Dedifferentiated amniotic fluid mesenchymal stem cell (primary cell): ENCODE results near the gene PRAME.
"Not testable (repeated sequence)": the region's sequence is repeated elsewhere in the genome, so short reads cannot be mapped to it uniquely, and the experiment has no call there.

Experiments used
- DNase-seq: peaks from one replicate; pipeline ENCODE4 v3.0.0-alpha.2; 2016; ENCODE audit errors: extremely low spot score

Gene PRAME

DNA sequence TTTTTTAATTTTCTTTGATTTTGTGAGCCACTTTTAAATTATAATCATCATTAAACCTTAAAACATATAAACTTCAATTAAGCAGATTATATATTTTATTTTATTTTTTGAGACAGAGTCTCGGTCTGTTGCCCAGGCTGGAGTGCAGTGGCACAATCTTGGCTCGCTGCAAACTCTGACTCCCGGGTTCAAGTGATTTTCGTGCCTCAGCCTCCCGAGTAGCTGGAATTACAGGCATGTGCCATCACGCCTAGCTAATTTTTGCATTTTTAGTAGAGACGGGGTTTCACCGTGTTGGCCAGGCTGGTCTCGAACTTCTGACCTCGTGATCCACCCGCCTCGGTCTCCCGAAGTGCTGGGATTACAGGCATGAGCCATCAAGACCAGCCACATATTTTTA, 22.5 kb upstream of the PRAME start:
- not testable (repeated sequence) for DNase-seq

DNA sequence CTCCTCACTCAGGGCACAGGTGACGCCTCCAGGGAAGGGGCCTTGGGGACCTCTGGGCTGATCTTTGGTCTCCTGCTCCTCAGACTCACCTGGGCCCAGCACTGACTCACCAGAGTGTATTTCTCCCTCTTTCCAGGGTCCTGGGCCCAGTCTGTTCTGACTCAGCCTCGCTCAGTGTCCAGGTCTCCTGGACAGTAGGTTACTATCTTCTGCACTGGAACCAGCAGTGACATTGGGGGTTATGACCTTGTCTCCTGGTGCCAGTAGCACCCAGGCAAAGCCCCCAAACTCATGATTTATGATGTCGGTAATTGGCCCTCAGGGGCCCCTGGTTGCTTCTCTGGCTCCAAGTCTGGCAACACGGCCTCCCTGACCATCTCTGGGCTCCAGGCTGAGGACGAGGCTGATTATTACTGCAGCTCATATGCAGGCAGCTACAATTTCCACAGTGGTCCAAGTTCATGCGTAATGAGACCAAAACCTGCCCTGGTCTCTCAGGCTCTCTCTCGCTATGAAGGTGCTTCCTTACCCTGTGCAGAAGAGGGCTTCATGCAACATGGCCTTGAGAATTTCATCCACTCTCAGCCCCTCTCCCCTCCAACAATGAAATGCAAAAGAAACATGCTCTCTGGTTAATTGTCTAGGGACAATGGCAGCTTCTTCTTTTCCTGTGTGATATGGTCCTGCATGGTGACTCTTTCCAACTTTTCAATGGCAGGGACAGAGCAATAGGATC, 21.0 kb upstream of the PRAME start:
- DNase-seq, result no peak

DNA sequence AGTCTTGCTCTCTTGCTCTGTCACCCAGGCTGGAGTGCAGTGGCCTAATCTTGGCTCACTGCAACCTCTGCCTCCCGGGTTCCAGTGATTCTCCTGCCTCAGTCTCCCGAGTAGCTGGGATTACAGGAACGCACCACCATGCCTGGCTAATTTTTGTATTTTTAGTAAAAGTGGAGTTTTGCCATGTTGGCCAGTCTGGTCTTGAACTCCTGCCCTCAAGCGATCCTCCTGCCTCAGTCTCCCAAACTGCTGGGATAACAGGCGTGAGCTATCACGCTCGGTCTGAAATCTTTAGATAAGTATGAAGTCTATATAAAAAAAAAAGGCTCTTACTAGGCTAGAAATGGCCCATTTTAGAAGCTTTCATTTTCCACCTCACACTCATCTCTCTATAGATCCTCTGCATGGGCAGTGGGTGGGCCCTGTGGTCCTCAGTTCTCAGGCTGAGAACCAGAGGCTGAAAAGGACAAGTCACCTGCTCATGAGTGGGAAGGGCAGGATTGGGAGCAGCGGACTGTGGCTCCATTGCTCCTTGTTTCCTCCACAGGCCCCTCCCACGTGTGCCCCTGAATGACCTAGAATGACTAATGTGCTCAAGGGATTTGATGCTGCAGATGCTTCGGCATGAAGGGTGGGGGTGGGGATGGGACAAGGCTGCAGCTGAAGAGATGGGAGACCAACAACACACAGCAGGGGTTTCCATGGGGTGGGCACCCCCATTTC, 19.8 kb upstream of the PRAME start:
- no peak for DNase-seq

DNA sequence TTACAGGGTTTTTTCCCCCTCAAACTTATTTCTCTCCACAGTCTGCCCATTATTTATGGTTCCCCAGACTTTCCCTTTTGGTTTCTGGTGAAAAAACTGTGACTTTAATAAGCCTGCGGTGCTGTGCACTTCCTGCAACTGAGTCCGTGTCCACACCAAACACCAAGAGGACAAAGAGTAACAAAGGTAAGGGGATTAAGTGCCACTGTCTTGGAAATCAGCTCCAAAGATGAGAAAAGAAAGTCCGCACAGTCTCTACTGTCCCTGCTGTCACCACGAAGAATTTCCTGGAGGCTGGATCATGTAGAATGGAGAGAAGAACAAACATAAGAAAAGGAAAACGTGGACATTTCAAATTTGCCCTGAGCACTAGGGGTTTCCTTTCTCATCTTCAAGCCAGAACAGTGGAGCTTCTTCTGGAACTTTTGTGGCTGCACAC, 17.9 kb upstream of the PRAME start:
- no peak for DNase-seq

DNA sequence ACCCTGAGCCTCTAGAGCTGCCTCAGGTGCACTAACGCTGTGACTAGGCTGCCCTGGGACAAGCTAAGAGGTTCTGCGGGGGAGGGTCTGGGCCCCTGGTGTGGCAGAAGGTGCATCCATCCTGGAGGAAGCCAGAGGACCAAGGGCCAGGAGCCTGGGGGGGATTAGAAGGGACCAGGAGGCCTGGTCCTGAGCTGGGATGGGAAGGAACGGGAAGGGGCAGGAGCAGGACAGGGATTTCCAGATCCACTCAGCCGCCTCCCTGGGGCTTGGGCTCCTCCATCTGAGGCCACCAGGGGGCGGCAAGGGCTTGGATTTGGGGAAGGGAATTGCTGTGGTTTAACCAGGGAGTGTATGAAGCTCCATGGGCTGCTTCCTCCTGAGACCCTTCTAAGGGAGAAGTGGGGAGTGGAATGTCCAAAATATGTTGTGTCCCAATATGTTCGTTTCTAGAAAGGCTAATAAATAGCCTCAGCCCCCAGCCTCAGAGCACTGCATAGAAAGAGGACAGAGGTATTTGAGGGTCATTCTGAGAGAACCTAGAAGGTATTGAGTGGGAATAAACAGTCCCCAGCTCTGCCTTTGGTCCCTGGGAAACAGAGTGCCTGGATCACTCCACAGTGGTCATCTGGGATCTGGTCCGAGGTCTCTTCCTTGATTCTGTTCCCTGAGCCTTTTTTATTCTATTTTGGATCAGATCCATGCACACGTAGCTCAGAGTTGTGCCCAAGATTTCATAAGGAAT, 17.4 kb upstream of the PRAME start:
- DNase-seq, result no peak

DNA sequence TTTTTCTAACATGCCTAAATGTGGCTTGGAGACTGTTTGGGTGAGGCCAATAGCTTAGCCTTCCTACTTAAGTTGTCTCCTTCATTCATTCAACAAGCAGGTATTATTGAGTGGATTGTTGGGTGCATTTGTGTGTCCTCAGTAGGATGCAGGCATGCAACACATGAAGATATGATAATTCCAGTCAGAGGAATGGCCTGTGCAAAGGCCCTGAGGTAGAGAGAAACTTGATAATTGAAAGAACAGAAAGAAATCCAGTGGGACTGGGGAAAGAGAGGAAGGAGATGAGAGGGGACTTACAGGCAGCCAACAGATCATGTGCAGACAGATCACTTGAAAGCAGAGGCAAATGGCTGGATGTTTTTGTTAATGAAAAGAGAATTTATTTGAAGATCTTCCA, 15.3 kb upstream of the PRAME start:
- DNase-seq, result no peak

DNA sequence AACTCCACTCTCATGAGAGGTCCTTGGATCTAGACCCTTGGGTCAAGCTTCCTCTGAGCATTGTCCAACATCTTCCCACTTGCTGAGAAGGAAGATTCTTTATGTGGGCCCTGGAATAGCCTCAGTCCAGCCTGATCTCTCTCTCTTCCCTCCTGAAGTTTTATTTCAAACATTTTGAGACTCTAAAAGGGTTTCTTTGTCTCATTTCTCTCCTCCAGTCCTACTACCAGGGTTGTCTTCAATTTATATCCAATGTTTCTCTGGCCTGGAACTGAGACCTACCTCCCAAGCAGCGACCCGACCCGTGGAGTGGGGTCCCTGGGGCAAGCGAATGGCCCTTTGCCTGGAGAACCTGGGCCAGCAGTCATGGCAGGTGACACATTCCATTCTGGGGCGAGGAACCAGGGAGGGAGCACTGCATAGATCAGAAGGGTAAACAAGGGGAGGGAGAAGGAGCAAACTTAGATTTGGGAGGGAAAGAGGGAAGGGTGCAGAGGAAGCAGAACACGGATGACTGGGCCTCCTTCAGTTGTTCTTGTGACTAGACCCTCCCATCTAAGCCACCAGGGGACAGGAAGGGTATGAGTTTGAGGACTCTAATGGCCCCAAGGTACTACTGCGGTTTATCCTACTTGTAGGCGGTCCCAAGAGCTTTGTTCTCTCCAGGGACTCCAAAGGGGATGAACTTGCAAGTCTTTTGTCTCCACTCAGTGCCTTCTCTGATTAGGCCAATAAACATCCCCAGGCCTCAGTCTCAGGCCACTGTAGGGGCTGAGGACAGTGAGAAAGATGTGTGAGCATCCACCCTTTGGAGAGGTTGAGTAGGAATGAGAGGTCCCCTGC, 14.2 kb upstream of the PRAME start:
- no peak for DNase-seq

DNA sequence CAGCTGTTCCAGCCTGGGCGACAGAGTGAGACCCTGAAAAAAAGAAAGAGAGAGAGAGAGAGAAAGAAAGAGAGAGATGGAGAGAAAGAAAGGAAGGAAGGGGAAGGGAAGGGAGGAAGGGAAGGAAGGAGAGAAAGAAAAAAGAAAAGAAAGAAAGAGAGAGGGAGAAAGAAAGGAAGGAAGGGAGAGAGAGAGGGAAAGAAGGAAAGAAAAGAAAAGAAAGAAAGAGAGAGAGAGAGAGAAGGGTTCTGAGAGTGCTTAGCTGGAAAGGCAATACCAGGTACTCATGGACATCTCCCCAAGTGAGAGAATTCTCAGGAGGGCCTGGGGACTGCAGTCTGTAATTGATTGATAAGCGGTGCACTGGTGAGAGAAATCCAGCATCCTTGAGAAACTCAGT, 12.8 kb upstream of the PRAME start:
- DNase-seq, result no peak

DNA sequence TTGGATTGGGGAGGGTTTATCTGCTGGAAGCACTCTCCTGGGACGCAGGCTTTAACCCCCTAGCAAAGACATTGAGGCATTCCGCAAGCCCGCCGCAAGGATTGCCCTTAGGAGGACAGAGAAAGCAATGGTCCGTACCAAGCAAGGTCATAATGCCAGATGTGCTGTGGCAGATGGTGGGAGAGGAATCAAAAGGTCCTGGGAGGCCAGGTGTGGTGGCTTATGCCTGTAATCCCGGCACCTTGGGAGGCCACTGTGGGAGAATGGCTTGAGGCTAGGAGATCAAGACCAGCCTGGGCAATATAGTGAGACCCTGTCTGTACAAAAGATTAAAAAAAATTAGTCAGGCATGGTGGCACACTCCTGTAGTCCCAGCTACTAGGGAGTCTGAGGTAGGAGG, 12.4 kb upstream of the PRAME start:
- DNase-seq, result no peak

DNA sequence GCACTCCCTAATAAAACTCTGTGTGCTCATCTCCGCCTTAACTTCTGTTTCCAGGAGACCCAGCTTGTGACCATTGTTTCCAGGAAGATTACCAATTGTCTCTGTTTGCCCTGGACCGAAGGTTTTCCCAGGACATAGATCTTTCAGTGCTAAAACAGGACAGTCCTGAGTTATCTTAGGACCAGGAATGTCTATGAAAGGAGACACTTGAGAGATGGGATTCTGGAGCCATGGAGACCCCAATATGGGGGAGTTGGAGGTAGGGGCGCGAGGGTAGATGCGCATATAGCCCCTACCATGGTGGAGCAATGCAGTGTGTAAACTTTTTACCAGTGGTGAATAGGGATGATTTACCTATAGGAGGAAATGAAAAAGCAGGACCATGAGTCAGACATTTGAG, 10.2 kb upstream of the PRAME start:
- DNase-seq, result no peak

DNA sequence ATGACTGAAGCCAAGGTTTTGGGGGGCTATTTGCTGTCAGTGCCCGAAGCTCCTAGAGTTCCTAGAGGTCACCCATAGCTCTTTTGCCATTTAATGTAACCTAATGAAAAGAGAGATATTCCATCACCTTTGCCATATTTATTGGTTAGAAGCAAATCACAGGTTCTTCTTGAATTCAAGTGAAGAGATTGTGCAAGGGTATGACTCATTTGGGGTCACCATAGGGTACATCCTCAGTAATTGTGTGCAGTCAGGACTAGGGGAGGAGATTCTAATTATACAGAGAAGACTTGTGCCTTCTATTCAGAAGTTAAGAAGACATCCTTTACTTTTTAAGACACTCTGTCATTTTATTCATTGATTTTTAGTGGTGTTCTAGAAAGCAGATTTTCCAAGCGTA, 6.9 kb upstream of the PRAME start:
- DNase-seq, result no peak

DNA sequence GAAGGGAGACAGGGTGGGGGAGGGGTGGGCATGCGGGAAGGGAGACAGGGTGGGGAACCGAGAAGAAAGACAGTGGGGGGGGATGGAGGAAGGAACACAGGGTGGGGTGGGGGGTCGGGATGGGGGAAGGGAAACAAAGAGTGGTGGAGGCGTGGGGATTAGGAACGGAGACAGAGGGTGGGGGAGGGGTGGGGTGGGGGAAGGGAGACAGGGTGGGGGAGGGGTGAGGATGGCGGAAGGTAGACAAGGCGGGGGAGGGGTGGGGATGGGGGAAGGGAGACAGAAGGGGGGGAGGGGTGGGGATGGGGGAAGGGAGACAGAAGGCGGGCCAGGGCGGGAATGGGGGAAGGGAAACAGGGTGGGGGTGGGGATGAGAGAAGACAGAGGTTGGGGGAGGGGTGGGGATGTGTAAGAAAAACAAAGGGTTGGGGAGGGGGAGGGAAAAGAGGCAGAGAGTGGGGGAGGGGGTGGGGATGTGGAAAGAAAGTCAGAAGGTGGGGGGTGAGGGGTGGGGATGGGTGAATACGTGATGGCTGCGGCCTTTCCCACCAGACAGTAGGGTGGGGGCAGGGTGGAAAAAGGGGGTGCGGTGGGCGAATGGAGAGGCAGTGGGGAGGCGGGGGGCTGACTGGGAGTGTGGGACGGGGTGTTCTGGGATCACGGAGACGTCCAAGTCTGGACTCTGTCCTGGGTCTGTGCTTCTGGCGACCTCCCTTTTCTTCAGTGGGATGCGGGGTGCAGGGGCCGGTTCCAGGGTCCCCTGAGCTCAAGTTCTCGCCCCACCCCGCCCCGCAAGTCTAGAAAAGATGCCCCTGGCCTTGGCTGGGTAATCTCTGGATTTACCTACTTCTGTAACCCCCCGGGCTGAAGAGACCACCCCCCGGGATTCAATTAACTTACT, 744 bp downstream of the PRAME start:
- no peak for DNase-seq

DNA sequence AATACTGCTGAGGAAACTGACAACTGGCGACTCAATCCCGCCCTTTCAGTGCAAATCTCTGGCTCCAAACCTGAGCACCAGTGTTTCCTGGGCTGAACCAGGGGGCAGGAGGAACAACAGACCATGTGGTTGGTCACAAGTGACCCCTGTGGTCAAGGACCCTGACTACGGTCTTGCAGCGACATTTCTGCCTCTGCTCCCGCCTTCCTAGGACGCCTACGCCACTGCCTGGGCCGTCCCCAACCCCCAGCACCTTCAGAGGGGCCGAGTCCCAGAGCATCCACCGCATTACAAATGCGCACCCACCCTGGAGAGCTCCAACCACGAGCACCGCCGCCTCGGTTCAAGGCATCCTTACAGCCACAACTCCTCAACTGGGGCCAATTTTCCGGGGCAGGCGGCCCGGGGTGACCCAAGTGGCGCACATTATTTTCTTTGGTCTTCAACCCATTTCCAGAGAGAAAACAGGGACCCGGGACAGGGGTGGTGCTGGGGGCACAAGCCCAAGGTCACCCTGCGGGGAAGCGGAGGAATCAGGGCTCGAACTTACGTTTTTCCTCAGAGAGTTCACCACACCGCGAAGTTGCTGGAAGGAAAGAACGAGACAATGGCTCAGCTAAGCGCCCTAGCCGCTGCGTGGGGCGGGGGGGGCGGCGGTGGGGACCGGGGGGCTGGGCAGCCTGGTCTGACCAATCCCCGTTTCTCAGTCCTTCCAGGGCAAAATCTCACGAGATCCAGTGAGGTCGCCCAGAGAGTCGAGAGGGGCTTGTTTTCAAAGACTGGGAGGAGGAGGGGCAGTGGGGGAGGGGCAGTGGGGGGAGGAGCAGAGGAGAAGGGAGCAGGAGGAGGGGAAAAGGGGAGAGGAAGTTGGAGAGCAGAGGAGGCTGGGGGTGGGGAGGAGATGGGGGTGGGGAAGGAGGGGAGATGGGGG, 1.8 kb downstream of the PRAME start:
- DNase-seq, result no peak

DNA sequence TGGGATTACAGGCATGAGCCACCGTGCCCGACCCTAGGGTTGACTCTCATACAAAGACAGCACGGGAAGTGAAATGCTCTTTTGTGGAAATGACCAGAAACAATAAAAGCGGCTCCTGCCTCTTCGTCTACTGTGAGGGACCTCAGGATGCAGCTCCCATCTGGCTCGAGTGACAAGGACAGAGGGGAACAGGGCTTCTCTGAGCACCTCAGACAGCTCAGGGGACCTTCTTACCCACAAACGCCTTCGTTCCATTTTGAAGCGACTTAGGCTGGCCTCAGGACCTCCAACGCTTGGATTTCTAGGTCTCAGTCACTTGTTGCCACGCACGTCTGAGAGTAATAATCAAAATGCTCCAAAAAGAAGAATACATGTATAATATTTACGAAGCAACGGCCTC, 2.5 kb downstream of the PRAME start:
- DNase-seq, result no peak

DNA sequence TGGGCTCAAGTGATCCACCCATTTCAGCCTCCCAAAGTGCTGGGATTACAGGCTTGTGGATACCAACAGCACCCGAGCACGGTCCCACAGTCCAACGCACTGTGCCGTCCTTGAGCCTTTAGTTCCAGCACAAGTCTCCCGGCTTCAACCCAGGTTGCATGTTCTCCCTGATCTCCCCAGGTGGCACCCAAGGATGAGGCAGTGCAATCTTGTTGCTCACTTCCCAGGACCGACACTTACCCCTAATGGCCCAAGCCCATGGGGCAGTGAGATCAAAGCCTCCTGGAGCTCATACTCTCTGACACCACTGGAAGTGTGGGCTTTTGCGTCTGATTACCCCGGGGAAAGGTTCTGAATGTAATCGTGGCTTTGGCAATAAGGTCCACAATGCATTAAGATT, 3.5 kb downstream of the PRAME start:
- DNase-seq, result no peak

DNA sequence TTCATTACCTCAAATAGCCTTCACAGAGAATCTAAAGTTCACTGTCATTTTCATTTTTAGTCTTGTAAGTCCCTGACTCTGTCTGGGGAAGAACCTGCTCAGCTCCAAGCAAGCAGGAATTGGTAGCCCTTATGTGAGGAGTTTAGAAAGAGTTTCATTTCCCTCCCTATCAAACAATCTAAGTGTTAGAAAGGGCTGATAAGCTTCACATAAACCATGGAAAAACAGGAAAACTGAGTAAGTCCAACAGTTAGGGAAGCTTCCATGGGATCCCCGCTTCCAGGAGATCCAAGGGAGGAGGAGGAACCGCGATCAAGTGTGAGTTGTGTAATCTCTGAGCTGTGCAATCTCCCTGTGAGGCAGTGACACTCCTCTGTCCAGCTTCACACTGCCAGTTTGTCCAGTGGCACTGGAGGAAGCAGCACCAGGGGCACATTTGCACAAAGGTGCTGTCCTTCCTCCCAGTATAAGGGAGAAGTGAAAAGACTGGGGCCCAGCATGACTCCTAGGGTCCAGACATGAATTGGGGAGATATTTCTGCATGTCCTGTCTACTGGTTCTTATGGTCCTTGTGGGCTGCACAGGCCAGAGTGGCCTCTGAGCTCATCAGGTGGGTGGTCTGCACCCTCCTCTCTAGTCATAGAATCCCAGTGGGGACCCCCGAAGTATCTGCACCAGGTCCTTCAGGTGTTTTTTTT, 4.3 kb downstream of the PRAME start:
- no peak for DNase-seq

DNA sequence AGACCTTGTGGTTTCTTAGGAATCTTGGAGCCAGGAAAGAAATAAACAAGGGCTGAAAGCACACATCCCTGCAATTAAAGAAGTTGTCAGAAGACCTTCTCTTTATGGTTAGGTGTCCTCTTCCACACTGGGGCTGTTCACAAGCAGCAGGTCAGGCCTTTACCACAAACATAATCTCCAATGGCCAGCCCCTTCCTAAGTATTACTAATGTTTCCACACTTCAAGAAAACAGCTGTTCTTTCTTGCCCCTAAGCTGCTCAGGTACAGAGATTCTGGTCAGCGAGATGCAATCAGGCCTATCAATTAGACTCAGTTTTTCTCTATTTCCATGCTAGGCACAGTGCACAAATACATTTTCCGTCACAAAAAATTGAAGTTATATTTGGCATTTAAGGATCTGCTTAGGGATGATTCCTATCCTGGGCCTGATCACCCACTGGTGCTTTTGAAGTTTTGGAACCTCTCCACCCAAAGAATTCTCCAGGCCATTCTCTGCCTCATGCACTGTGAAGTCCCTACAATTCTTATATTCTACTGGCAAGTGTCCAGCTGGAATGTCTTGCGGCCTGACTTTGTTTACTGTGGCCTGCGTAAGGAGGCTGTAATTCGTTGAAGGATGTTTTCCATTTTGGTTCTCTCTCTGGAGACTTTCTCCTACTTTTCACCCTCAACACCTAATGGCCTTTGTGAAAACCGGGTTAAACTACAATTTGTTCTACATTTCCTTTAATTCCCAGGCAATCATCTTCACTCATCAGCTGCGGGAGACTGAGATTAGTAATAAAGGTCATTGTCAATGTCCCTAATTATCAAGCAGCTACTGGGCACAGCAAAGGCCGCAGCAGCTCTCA, 5.1 kb downstream of the PRAME start:
- no peak for DNase-seq

DNA sequence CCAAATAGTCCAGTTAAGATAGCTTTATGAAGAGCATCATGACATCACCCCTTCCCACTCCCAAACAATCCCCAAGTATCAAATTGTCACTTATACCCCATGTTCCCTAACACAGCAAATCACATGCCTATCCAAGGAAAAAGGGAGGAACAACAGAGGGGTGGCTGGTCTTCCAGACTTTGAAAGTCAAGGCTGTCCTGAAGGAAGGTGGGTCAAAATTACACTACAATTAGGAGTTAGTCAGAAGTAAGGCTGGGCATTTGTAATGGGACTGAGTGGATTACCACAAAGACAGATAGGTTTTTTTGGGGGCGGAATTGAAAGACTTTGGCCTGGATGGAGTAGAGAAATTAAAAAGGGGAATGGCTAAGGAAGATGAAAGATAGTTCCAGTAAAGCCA, 5.9 kb downstream of the PRAME start:
- DNase-seq, result no peak
